Activated B cell treated with CpG ODN at 0.5 μM for 24 hours (primary cell): Measurements from ENCODE around the gene TSEN34. TPM values are rescaled to one million over a fixed set of nuclear protein-coding genes. Genes with fewer than 3 reads are reported as not detected.
"Not testable (repeated sequence)": the region's sequence is repeated elsewhere in the genome, so short reads cannot be mapped to it uniquely, and the experiment has no call there.

Source experiments
- ATAC-seq: fragments of 200-7000 bp; cut with Tn5 transposase; one replicate; pipeline ENCODE4 v1.10.0; 2021; ENCODE audit warnings: low read depth, mild to moderate bottlenecking, moderate library complexity
- CTCF ChIA-PET: fragments of 350-600 bp; sonication (Branson Sonifier 250); formaldehyde crosslinking; loops from one replicate; lab custom pipeline; 2021; ENCODE audit warnings: antibody characterized with exemption; lab: Charles Lee
- POLR2A ChIA-PET: fragments of 350-600 bp; sonication (Branson Sonifier 250); formaldehyde crosslinking; loops from one replicate; lab custom pipeline; 2021; ENCODE audit warnings: antibody characterized with exemption; lab: Charles Lee
- DNase-seq: peaks from one replicate; pipeline ENCODE4 v3.0.0; 2022
- H3K27ac Mint-ChIP-seq: one replicate; pipeline ENCODE4 v1.8.0; 2020; ENCODE audit warnings: mixed read lengths
- H3K27me3 Mint-ChIP-seq: one replicate; pipeline ENCODE4 v1.8.0; 2021; ENCODE audit warnings: mixed read lengths
- H3K36me3 Mint-ChIP-seq: one replicate; pipeline ENCODE4 v1.8.0; 2021; ENCODE audit warnings: low read depth, mixed read lengths
- H3K4me1 Mint-ChIP-seq: one replicate; pipeline ENCODE4 v1.8.0; 2021; ENCODE audit warnings: mixed read lengths
- H3K4me3 Mint-ChIP-seq: one replicate; pipeline ENCODE4 v1.8.0; 2020; ENCODE audit warnings: mild to moderate bottlenecking, mixed read lengths
- H3K9me3 Mint-ChIP-seq: one replicate; pipeline ENCODE4 v1.8.0; 2020; ENCODE audit warnings: mixed read lengths
- CTCF ChIP-seq: fragments of 200-600 bp; IDR thresholded peaks from one replicate; pipeline ENCODE4 v1.8.0; 2022; ENCODE audit warnings: antibody characterized with exemption, mild to moderate bottlenecking
- intact Hi-C: fragments of 100-400 bp; cut with micrococcal nuclease; formaldehyde crosslinking; loops from one replicate; pipeline ENCODE4 v1.15.1; 2024
- total RNA-seq: library from RNA; stranded (reverse); gene quantifications from 2 replicates; pipeline ENCODE4 v1.2.3, GENCODE V29; 2022

The TSEN34 gene
- total RNA-seq, 1 donor from 2014 or later: 15.0 TPM

GRCh38 chr19:54168174-54168917 lies 22.8 kb upstream of the TSEN34 start:
- Mint-ChIP-seq H3K27me3 (peaks cover 17% of the 10 kb centered on the region), H3K36me3 (no peaks in the 10 kb centered on the region), H3K4me3 (no peak overlapping the region), H3K4me1 (peaks cover 24% of the 10 kb centered on the region), H3K27ac (no peak overlapping the region), H3K9me3 (no peaks in the 10 kb centered on the region)
- POLR2A ChIA-PET: no interaction called here
- DNase-seq (peak; percentile 85), ATAC-seq (peak; percentile 89)
- intact Hi-C loops: loop anchor here (1.0 to 10.0 kb wide), 5 partner anchors 63 to 222 kb away; no protein-coding TSS in a partner anchor
- CTCF ChIA-PET: interaction anchor here (1.0 to 2.3 kb wide), 4 partner anchors 9 to 98 kb away, joined by 3 to 13 read pairs (median 4); partner anchors contain the start of genes LENG1, MBOAT7 and TSEN34
- peak; percentile 71 for TF ChIP-seq CTCF

GRCh38 chr19:54169149-54169740 lies 21.9 kb upstream of the TSEN34 start:
- peaks cover 25% of the 10 kb centered on the region for H3K4me1 Mint-ChIP-seq
- H3K27me3 Mint-ChIP-seq: peaks cover 14% of the 10 kb centered on the region
- ATAC-seq (no peak), DNase-seq (no peak)
- ChIA-PET CTCF (interaction anchor here (0.9 to 2.0 kb wide), 3 partner anchors 10 to 63 kb away, joined by 3 to 9 read pairs (median 5); partner anchors contain the start of genes LENG1 and MBOAT7), POLR2A (interaction anchor here (0.7 to 1.1 kb wide), 2 partner anchors 21 to 31 kb away, joined by 3 to 8 read pairs; partner anchors contain the start of gene RPS9)
- H3K27ac Mint-ChIP-seq: no peak overlapping the region
- no peak for TF ChIP-seq CTCF
- no peak overlapping the region for H3K4me3 Mint-ChIP-seq
- no peaks in the 10 kb centered on the region for H3K36me3 Mint-ChIP-seq
- H3K9me3 Mint-ChIP-seq: no peaks in the 10 kb centered on the region
- intact Hi-C loops: loop anchor here (2.0 to 10.0 kb wide), 2 partner anchors 126 to 222 kb away; no protein-coding TSS in a partner anchor

GRCh38 chr19:54171736-54172431 lies 19.2 kb upstream of the TSEN34 start:
- H3K9me3 Mint-ChIP-seq, H3K27me3 Mint-ChIP-seq, CTCF ChIA-PET, POLR2A ChIA-PET, DNase-seq, H3K36me3 Mint-ChIP-seq, H3K4me3 Mint-ChIP-seq, H3K27ac Mint-ChIP-seq, intact Hi-C loops, ATAC-seq: not testable (repeated sequence)
- peaks cover 19% of the 10 kb centered on the region for H3K4me1 Mint-ChIP-seq

GRCh38 chr19:54172471-54173358 lies 18.4 kb upstream of the TSEN34 start, which contains the start of gene TMC4:
TSS of gene TMC4 (minus strand) at chr19:54173160. CDS start at chr19:54173117, 43 bp downstream.
- ATAC-seq: peak; percentile 65
- H3K36me3 Mint-ChIP-seq: peaks cover 3% of the 10 kb centered on the region
- TF ChIP-seq CTCF: no peak
- peaks cover 4% of the 10 kb centered on the region for H3K27me3 Mint-ChIP-seq
- H3K4me3 Mint-ChIP-seq: no peak within 1 kb of the TSS
- DNase-seq: no peak
- H3K9me3 Mint-ChIP-seq: no peaks in the 10 kb centered on the region
- POLR2A ChIA-PET: interaction anchor here (0.6 to 1.0 kb wide), 3 partner anchors 17 to 34 kb away, joined by 3 to 4 read pairs (median 3); partner anchors contain the start of genes MBOAT7 and RPS9
- CTCF ChIA-PET: interaction anchor here (0.9 to 1.4 kb wide), 4 partner anchors 14 to 155 kb away, joined by 3 to 5 read pairs (median 4); partner anchors contain the start of gene MBOAT7
- peaks cover 19% of the 10 kb centered on the region for H3K4me1 Mint-ChIP-seq
- H3K27ac Mint-ChIP-seq: no peak within 1 kb of the TSS
- intact Hi-C loops: no loop called here
